Parathyroid adenoma (tissue), 2 donors: ENCODE measurements around the gene ATP1B3.

Experiments
- H2AFZ ChIP-seq: fragments of 300-600 bp; sonication (generic); one replicate; pipeline ENCODE4 v1.7.0; 2017; ENCODE audit warnings: antibody characterized with exemption, mild to moderate bottlenecking
- H3K27ac ChIP-seq: fragments of 300-600 bp; sonication (generic); one replicate; pipeline ENCODE4 v1.7.0; 2017
- H3K27me3 ChIP-seq: fragments of 300-600 bp; sonication (generic); one replicate; pipeline ENCODE4 v1.7.0; 2017; ENCODE audit warnings: low read length; ENCODE audit not compliant: control insufficient read depth, insufficient read depth
- H3K36me3 ChIP-seq: fragments of 300-600 bp; sonication (generic); one replicate; pipeline ENCODE4 v1.7.0; 2017; ENCODE audit warnings: low read length; ENCODE audit not compliant: control insufficient read depth, insufficient read depth
- H3K4me1 ChIP-seq: fragments of 300-600 bp; sonication (generic); one replicate; pipeline ENCODE4 v1.7.0; 2017; ENCODE audit warnings: control low read depth
- H3K4me2 ChIP-seq: fragments of 300-600 bp; sonication (generic); one replicate; pipeline ENCODE4 v1.7.0; 2017; ENCODE audit warnings: low read length
- H3K4me3 ChIP-seq: fragments of 300-600 bp; sonication (generic); one replicate; pipeline ENCODE4 v1.7.0; 2017; ENCODE audit warnings: low read depth, low read length
- H3K79me2 ChIP-seq: fragments of 300-600 bp; sonication (generic); one replicate; pipeline ENCODE4 v1.7.0; 2017; ENCODE audit warnings: control low read depth
- H3K9ac ChIP-seq: fragments of 300-600 bp; sonication (generic); one replicate; pipeline ENCODE4 v1.7.0; 2017; ENCODE audit warnings: mild to moderate bottlenecking
- H3K9me3 ChIP-seq: fragments of 300-600 bp; sonication (generic); one replicate; pipeline ENCODE4 v1.7.0; 2017; ENCODE audit warnings: low read length; ENCODE audit not compliant: control insufficient read depth
- TF ChIP-seq, protein P1 (sequence below): fragments of 300-600 bp; sonication (generic); IDR thresholded peaks from one replicate; pipeline ENCODE4 v1.7.0; 2017; ENCODE audit warnings: antibody characterized with exemption, mild to moderate bottlenecking
- donor health status: primary hyperparathyroidism.

The ATP1B3 gene

DNA sequence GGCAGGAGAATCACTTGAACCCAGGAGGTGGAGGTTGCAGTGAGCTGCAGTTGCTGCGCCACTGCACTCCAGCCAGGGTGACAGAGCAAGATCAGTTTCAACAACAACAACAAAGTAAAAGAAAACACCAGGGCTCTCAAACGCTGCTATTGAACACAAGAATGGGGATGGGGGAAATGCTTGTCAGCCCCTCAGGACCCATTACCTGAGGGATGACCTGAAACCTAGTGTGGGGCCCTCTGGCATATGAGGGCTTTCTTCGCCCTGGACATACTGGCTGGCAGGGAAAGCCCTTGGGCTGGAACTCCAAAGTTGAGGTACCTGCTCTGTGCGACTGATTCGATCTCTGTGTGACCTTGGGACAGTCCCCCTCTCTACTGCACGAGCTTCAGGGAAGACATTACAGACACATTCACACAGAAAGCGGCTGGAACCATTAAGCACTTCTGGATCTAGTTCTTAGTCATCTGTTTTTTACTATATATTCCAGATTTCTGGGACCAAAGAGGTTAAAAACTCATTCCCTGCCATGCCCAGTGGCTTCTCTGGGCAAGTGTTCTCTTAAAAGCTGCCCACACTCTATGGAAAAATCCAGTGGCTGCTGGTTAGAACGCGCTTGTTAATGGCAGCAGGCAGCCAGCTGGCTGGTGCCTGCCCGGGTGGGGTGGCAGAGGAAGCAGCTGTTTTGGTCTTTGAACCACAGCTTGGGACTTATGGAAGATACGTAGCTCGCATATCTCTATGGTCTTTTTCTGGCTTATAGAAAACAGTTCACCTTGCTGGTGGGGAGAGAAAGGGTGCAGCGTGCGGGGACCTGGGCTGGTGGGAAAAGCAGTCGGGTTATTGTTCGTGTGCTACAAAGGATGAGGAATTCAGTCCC, 57.2 kb downstream of the ATP1B3 start:
- H3K4me1 ChIP-seq = no peaks in the 10 kb centered on the region
- TF ChIP-seq, protein P1, sequence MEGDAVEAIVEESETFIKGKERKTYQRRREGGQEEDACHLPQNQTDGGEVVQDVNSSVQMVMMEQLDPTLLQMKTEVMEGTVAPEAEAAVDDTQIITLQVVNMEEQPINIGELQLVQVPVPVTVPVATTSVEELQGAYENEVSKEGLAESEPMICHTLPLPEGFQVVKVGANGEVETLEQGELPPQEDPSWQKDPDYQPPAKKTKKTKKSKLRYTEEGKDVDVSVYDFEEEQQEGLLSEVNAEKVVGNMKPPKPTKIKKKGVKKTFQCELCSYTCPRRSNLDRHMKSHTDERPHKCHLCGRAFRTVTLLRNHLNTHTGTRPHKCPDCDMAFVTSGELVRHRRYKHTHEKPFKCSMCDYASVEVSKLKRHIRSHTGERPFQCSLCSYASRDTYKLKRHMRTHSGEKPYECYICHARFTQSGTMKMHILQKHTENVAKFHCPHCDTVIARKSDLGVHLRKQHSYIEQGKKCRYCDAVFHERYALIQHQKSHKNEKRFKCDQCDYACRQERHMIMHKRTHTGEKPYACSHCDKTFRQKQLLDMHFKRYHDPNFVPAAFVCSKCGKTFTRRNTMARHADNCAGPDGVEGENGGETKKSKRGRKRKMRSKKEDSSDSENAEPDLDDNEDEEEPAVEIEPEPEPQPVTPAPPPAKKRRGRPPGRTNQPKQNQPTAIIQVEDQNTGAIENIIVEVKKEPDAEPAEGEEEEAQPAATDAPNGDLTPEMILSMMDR = no peak
- H3K9me3 ChIP-seq = no peaks in the 10 kb centered on the region
- H3K36me3 ChIP-seq = no peaks in the 10 kb centered on the region
- H3K27me3 ChIP-seq = no peaks in the 10 kb centered on the region
- H3K27ac ChIP-seq = no peak overlapping the region
- H2AFZ ChIP-seq = no peak overlapping the region
- H3K4me2 ChIP-seq = no peak overlapping the region
- H3K79me2 ChIP-seq = no peaks in the 10 kb centered on the region
- H3K9ac ChIP-seq = no peak overlapping the region
- no peak overlapping the region for H3K4me3 ChIP-seq

DNA sequence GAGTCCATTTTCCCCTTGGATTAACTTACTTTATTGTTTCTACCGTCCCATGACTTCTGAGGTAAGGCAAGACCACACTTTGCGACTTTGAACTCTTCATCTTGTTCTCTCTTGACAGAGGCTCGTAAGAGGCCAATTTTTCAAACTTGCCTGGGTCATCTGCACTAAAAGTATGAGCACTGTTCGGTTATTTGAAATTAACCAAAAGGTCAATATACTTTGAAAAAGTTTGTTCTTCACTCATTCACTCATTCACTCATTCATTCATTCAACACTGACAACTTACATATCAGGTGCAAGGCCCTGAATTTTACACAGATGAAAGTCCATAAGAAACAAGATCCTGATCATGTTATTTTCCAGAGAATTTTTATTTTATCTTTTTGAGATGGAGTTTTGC, 57.9 kb downstream of the ATP1B3 start:
- Histone ChIP-seq H3K27me3 (no peaks in the 10 kb centered on the region), H3K36me3 (no peaks in the 10 kb centered on the region), H3K27ac (no peak overlapping the region), H3K79me2 (no peaks in the 10 kb centered on the region), H2AFZ (no peak overlapping the region), H3K4me3 (no peak overlapping the region), H3K4me2 (no peak overlapping the region), H3K9ac (no peak overlapping the region), H3K9me3 (no peaks in the 10 kb centered on the region), H3K4me1 (no peaks in the 10 kb centered on the region)
- TF ChIP-seq, protein P1 = no peak

DNA sequence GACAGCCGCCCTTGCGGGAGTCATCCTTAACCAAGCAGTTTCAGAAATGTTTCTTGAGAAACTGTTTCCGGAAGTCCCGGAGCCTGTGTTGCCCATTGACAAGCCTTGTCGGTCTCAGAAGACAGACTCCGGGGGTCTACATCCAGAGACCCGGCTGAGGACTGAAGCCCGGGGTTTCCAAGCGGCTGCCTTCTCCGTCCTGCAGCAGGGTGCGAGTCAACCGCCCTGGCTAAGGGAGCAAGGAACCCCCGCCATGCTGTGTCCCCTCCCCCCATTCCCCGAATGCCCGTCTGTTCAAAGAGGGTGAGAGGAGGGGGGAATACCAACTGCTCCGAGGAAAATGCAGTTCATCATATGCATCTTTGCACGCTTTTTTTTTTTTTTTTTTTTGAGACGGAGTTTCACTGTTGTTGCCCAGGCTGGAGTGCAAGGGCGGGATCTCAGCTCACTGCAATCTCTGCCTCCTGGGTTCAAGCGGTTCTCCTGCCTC, 61.6 kb downstream of the ATP1B3 start:
- Histone ChIP-seq H3K79me2 (no peaks in the 10 kb centered on the region), H3K27me3 (no peaks in the 10 kb centered on the region), H3K4me1 (no peaks in the 10 kb centered on the region), H3K9me3 (no peaks in the 10 kb centered on the region), H3K9ac (no peak overlapping the region), H3K4me2 (no peak overlapping the region), H2AFZ (no peak overlapping the region), H3K27ac (no peak overlapping the region), H3K4me3 (no peak overlapping the region), H3K36me3 (no peaks in the 10 kb centered on the region)
- TF ChIP-seq, protein P1 = no peak

DNA sequence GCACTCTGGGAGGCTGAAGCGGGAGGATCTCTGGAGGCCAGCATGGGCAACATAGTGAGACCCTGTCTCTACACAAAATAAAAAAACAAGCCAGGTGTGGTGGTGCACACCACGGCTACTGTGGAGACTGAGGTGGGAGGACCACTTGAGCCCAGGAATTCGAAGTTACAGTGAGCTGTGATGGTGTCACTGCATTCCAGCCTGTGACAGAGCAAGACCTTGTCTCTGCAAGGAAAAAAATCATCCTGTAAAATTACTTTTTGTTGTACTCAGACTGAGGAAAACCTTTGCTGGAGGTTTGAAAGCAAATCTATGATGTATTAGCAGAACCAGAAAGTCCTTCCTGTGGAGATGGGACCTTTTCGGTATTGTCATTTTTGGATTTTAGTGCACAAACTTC, 63.3 kb downstream of the ATP1B3 start:
- H3K9ac ChIP-seq = no peak overlapping the region
- H3K36me3 ChIP-seq = no peaks in the 10 kb centered on the region

More for the DNA sequence above, 63.3 kb downstream of the ATP1B3 start:
- H3K4me3 ChIP-seq = no peak overlapping the region
- H3K27ac ChIP-seq = no peak overlapping the region
- no peaks in the 10 kb centered on the region for H3K27me3 ChIP-seq
- no peaks in the 10 kb centered on the region for H3K79me2 ChIP-seq
- no peaks in the 10 kb centered on the region for H3K9me3 ChIP-seq
- no peak overlapping the region for H3K4me2 ChIP-seq
- H3K4me1 ChIP-seq = no peaks in the 10 kb centered on the region
- TF ChIP-seq, protein P1 = no peak
- H2AFZ ChIP-seq = no peak overlapping the region
